Keratinocyte (primary cell): ENCODE measurements around the gene ZDHHC1. TPM values are rescaled to one million over a fixed set of nuclear protein-coding genes. Genes with fewer than 3 reads are reported as not detected.

Source experiments
- DNase-seq: peaks from one replicate; pipeline ENCODE4 v3.0.0-alpha.2; 2011; ENCODE audit warnings: low read depth, missing footprints, low spot score
- FAIRE-seq: peaks from 2 replicates; lab custom pipeline; 2011; peaks lifted over from hg19 to GRCh38; lab: Jason Lieb, UNC
- H2AFZ ChIP-seq: 2 replicates; pipeline ENCODE4 v1.6.0; 2012; ENCODE audit warnings: low read length, control low read depth, inconsistent platforms; ENCODE audit not compliant: control insufficient read depth
- H3K27ac ChIP-seq: 2 replicates; pipeline ENCODE4 v1.5.1; 2011; ENCODE audit warnings: low read length; ENCODE audit not compliant: control insufficient read depth, insufficient read depth
- H3K27me3 ChIP-seq: 3 replicates; pipeline ENCODE4 v1.6.0; 2011; ENCODE audit warnings: low read length; ENCODE audit not compliant: control insufficient read depth, insufficient read depth; ENCODE audit errors: extremely low read depth
- H3K36me3 ChIP-seq, 2 experiments: 2 replicates in 1 of 2; 3 replicates in 1 of 2; pipeline ENCODE4 v1.5.1; 2011; ENCODE audit warnings: low read length in 2 of 2, mild to moderate bottlenecking in 1 of 2; ENCODE audit not compliant: control insufficient read depth in 2 of 2, insufficient read depth in 2 of 2; ENCODE audit errors: extremely low read depth in 1 of 2
- H3K4me1 ChIP-seq: 3 replicates; pipeline ENCODE4 v1.5.1; 2011; ENCODE audit warnings: low read length; ENCODE audit not compliant: control insufficient read depth, insufficient read depth; ENCODE audit errors: extremely low read depth
- H3K4me2 ChIP-seq: 3 replicates; pipeline ENCODE4 v1.6.0; 2011; ENCODE audit warnings: low read depth, low read length; ENCODE audit not compliant: control insufficient read depth, insufficient read depth; ENCODE audit errors: extremely low read depth
- H3K4me3 ChIP-seq, 3 experiments: fragments of 200-600 bp in 1 of 3; sonication (generic) in 1 of 3; 2 replicates in 2 of 3; 3 replicates in 1 of 3; pipeline ENCODE4 v1.5.1; 2011 to 2016; ENCODE audit warnings: low read length in 3 of 3, mild to moderate bottlenecking in 3 of 3, control low read depth in 2 of 3, inconsistent platforms in 1 of 3, low read depth in 1 of 3, mixed read lengths in 1 of 3, mixed run types in 1 of 3, moderate library complexity in 1 of 3; ENCODE audit not compliant: control insufficient read depth in 2 of 3, insufficient read depth in 2 of 3; ENCODE audit errors: extremely low read depth in 1 of 3
- H3K79me2 ChIP-seq: 2 replicates; pipeline ENCODE4 v1.6.0; 2012; ENCODE audit warnings: low read length; ENCODE audit not compliant: control insufficient read depth, insufficient read depth
- H3K9ac ChIP-seq: 3 replicates; pipeline ENCODE4 v1.6.0; 2011; ENCODE audit warnings: low read length; ENCODE audit not compliant: control insufficient read depth, insufficient read depth; ENCODE audit errors: extremely low read depth
- H3K9me1 ChIP-seq: 3 replicates; pipeline ENCODE4 v1.6.0; 2011; ENCODE audit warnings: low read length; ENCODE audit not compliant: control insufficient read depth, insufficient read depth; ENCODE audit errors: extremely low read depth
- H3K9me3 ChIP-seq: 2 replicates; pipeline ENCODE4 v1.5.1; 2012; ENCODE audit warnings: low read depth, low read length; ENCODE audit not compliant: control insufficient read depth
- H4K20me1 ChIP-seq: 3 replicates; pipeline ENCODE4 v1.6.0; 2011; ENCODE audit warnings: low read length; ENCODE audit not compliant: control insufficient read depth, insufficient read depth; ENCODE audit errors: extremely low read depth
- CTCF ChIP-seq, 3 experiments: IDR thresholded peaks in 1 of 3; conservative IDR thresholded peaks in 1 of 3; optimal IDR thresholded peaks in 1 of 3; 2 replicates in 2 of 3; 3 replicates in 1 of 3; pipeline versions ENCODE3 to v1.5.1; 2011; ENCODE audit warnings: low read length in 3 of 3, mild to moderate bottlenecking in 3 of 3, moderate library complexity in 2 of 3, control low read depth in 1 of 3, inconsistent platforms in 1 of 3; ENCODE audit not compliant: insufficient read depth in 2 of 3; ENCODE audit errors: extremely low read depth in 1 of 3
- EZH2 ChIP-seq: IDR thresholded peaks from one replicate; pipeline ENCODE4 v1.6.1; 2012; ENCODE audit warnings: inconsistent platforms, mild to moderate bottlenecking, low read length, moderate library complexity
- dilution Hi-C: fragments of 300-500 bp; cut with MboI; formaldehyde crosslinking; loops from one replicate; pipeline ENCODE4 v1.7.0; 2020; ENCODE audit warnings: low sequenced_read_pairs; ENCODE audit not compliant: extremely low pct_ligation_motif_present
- polyA plus RNA-seq, 5 experiments: library from polyadenylated mRNA; depleted of rRNA in 3 of 5; stranded (reverse) in 3 of 5; stranded (forward) in 1 of 5; unstranded in 1 of 5; fragments of >200 nt; gene quantifications; 1 replicate in 1 of 5; 2 replicates in 3 of 5; 3 replicates in 1 of 5; pipeline versions ENCODE4 v1.2.1 to v1.2.3, GENCODE V29; 2011 to 2012; ENCODE audit warnings: missing spikeins in 2 of 5, low read depth in 1 of 5, low replicate concordance in 1 of 5

Gene ZDHHC1
- polyA plus RNA-seq, 1 donor (not counting 4 experiments of a cell fraction or from before 2014, with no cell fraction given), result 1.1 TPM

DNA sequence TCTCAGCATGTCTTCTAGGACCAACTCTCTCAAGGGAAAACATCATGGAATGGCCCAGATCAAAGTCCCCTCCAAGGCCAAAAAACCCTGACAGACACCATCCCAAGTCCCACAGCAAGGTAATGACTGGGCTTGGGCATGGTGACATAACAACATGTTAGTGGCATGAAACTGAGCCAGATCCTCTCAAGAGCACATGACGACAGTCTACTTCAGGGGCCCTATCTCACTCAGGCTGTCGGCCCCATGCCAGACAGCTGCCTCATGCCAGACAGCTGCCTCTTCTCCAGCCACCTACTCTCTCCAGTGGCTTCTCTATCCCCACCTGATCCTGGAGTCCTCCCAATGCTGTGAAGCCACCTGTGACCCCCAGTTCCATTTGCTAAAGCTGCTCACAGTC lies 33.1 kb upstream of the ZDHHC1 start:
- TF ChIP-seq CTCF (optimal IDR thresholded peaks at IDR 0.05 in 1 of 3, IDR thresholded peaks at IDR 0.05 in 1 of 3, conservative IDR thresholded peaks at IDR 0.05 in 1 of 3; ENCODE audit: extremely low read depth in 1 of 3, insufficient read depth in 2 of 3, low read length in 3 of 3), result no peak
- no peak for TF ChIP-seq EZH2
- peaks cover 12% of the 10 kb centered on the region for H4K20me1 ChIP-seq

DNA sequence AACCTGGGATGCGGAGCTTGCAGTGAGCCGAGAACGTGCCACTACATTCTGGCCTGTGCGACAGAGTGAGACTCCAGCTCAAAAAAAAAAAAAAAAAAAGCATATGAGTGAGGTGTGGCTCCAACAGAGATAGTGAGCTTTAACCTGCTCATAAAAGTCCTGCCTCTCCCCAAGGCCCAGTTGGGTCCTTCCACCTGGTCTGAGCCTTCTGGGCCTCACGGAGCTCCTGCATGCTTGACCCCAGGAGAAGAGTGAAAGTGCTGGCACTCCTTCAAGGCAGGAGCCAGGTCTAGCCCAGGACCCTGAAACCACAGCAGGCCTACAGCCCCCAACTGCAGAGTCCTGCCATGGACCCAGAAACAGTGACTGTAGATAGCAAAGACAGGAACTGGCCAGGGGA lies 32.3 kb upstream of the ZDHHC1 start:
- DNase-seq (no peak), FAIRE-seq (no peak)
- H3K4me1 ChIP-seq, result no peaks in the 10 kb centered on the region
- no peaks in the 10 kb centered on the region for H3K27me3 ChIP-seq
- peaks cover 5 to 26% of the 10 kb centered on the region in 2 experiments for H3K36me3 ChIP-seq
- H3K9me3 ChIP-seq, result no peaks in the 10 kb centered on the region
- no peak for TF ChIP-seq CTCF (optimal IDR thresholded peaks at IDR 0.05 in 1 of 3, IDR thresholded peaks at IDR 0.05 in 1 of 3, conservative IDR thresholded peaks at IDR 0.05 in 1 of 3; ENCODE audit: extremely low read depth in 1 of 3, insufficient read depth in 2 of 3, low read length in 3 of 3)
- no peak for TF ChIP-seq EZH2
- no peak overlapping the region for H3K4me3 ChIP-seq
- H3K27ac ChIP-seq, result no peak overlapping the region
- no peaks in the 10 kb centered on the region for H3K79me2 ChIP-seq
- dilution Hi-C loops, result no loop called here
- peaks cover 7% of the 10 kb centered on the region for H4K20me1 ChIP-seq
- H3K9ac ChIP-seq, result no peak overlapping the region
- no peaks in the 10 kb centered on the region for H3K9me1 ChIP-seq
- no peak overlapping the region for H2AFZ ChIP-seq
- H3K4me2 ChIP-seq, result no peak overlapping the region

More for the DNA sequence above, 33.1 kb upstream of the ZDHHC1 start:
- Histone ChIP-seq H3K9ac (no peak overlapping the region), H2AFZ (no peak overlapping the region), H3K4me2 (no peak overlapping the region), H3K9me3 (no peaks in the 10 kb centered on the region), H3K27ac (no peak overlapping the region), H3K27me3 (no peaks in the 10 kb centered on the region), H3K79me2 (no peaks in the 10 kb centered on the region), H3K4me1 (no peaks in the 10 kb centered on the region), H3K36me3 (peaks cover 5 to 22% of the 10 kb centered on the region in 2 experiments), H3K9me1 (no peaks in the 10 kb centered on the region), H3K4me3 (no peak overlapping the region)
- dilution Hi-C loops, result no loop called here
- no peak for DNase-seq
- FAIRE-seq, result no peak
